ENCODE results near the gene CIAO3.

CIAO3 gene

GRCh38 chr16:709566-710499 lies 31.0 kb downstream of the CIAO3 start:
- no peak for DNase-seq

GRCh38 chr16:708959-709358 lies 31.8 kb downstream of the CIAO3 start:
- no peak for DNase-seq

DNA sequence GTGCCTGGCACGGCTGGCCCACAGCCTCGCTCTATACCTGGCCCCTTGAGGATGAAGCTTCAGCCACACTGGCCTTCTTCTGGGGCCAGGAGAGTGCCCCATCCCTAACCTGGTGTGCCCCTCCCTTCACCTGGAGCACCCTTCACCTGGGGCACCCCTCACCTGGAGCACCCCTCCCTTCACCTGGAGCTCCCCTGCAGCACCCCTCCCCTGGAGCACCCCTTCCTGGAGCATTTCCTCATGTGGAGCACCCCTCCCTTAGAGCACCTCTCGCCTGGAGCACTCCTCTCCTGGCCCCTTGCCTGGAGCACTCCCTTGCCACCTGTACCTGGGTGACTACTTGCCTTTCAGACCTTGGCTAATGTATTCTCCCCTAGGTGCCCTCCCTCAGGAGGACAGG lies 32.8 kb downstream of the CIAO3 start:
- DNase-seq: no peak

DNA sequence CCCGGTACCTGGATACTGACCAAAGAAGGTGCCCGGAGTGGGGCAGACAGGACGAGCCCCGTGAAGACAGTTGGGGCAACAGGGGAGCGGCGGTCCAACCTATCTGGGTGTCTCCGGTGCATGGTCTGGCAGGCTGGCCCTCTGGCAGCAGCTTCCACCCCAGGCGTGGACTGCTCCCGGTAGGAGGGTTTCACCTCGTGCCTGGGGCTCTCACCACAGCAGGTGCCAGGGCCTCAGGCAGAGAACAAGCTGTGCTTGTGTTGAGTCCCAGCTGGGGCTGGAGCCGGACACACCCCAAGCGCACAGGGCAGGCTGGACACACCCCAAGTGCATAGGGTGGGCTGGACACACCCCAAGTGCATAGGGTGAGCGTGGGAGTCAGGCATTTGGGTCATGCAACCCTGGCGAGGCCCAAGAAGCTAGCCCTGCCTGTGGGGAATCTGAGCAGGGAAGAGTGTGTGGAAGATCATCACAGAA lies 33.7 kb downstream of the CIAO3 start:
- no peak for DNase-seq

- DNase-seq: no peak
Measured at GRCh38 chr16:706189-707061, 34.4 kb downstream of the CIAO3 start.

- DNase-seq: no peak
Measured at GRCh38 chr16:705431-706188, 35.2 kb downstream of the CIAO3 start, which contains the start of gene FBXL16. FBXL16 (minus strand) TSS chr16:705801; CDS start chr16:697405, 8,396 bp downstream.

GRCh38 chr16:704552-705380 lies 36.0 kb downstream of the CIAO3 start:
- no peak for DNase-seq

DNA sequence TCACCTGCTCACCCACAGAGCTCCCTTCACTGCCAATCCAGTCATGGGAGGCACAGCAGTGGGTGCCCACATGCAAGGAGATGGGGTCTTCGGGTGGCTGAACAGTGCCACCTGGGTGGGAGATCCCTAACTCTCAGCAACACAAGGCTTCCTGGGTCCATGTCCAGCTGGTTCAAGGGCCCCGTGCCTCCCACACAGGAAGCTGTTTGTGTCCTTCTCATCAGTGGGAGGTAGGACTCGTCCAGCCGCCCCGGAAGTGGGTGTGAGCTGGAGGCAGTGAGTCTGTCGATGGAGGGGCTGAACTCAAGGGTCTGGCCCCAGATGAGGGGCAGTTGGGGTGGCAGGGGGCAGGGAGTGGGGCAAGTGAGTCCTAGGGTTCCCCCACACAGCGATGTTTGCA lies 36.8 kb downstream of the CIAO3 start:
- DNase-seq: no peak

DNA sequence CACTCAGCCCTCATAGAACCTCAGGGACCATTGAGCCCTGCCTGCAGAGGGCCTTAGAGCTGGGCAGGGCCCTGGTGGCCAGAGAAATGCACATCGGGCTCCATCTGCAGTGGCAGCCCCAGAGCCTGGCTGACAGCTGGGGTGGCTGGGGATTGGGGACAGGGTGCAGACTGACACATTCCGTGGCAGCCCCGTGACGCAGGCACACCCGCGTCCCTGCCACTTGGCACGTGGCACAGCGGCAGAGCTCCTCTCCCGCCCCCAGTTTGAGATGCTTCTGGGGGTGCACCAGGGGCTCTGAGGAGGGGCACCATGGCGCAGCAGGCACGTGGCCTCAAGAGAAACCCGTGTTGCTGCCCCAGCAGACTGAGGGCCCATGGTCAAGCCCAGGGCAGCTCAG lies 37.4 kb downstream of the CIAO3 start:
- DNase-seq: no peak

- DNase-seq: no peak
Measured at GRCh38 chr16:702341-702740, 38.5 kb downstream of the CIAO3 start.

- no peak for DNase-seq
Measured at GRCh38 chr16:700684-701584, 39.9 kb downstream of the CIAO3 start.

GRCh38 chr16:698911-699671 lies 41.7 kb downstream of the CIAO3 start:
- no peak for DNase-seq

DNA sequence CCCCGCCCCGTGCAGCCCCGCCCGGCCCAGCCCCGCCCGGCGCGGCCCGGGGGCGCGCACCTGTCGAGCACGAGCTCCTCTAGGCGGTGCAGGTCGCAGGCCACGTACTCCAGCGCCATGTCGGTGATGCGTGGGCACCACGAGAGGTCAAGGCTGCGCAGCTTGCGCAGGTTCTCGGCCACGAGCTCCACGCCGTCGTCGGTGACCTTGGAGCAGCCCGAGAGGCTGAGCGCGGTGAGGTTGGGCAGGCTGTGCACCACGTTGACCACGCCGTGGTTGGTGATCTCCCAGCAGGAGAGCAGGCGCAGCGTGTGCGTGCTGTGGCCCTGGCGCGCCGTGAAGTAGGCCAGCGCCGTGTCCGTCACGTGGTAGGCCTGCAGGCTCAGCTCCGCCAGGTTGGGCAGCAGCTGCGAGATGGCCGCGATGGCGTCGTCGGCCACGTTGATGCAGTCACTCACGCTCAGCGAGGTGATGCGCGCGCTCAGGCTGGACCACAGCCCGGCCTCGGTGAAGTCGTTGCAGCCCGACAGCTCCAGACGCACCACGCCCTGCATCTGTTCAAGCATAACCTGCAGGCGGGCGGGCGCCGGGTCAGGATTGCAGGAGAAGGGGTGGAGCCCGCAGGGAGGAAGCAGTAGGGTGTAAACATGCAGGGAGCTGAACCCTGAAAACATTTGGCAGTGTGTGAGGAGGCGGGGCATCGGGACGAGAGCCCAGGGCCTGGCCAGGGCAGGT lies 45.3 kb downstream of the CIAO3 start:
- no peak for DNase-seq

DNA sequence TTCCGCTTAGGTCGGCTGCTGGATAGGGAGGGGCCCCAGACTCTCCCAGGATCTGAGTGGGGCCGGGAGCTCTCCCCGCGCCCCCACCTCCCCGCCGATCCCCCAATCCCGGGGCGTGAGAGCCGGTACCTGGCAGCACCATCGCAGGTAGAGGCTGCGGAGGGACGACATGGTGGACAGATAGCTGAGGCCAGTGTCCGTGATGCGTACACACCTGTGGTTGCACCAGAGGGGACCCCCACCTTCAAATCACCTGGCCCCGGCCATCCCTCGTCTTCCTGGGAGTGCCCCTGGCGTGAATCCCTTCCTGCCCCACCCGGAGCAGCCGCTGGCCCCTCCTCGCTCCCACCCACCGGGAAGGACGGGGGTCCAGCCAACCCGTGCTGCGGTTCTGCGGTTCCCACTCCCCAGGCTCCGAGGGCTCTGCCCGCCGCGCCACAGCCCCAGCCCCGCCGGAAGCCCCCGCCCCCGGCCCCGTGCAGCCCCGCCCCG lies 45.9 kb downstream of the CIAO3 start:
- DNase-seq: no peak

DNA sequence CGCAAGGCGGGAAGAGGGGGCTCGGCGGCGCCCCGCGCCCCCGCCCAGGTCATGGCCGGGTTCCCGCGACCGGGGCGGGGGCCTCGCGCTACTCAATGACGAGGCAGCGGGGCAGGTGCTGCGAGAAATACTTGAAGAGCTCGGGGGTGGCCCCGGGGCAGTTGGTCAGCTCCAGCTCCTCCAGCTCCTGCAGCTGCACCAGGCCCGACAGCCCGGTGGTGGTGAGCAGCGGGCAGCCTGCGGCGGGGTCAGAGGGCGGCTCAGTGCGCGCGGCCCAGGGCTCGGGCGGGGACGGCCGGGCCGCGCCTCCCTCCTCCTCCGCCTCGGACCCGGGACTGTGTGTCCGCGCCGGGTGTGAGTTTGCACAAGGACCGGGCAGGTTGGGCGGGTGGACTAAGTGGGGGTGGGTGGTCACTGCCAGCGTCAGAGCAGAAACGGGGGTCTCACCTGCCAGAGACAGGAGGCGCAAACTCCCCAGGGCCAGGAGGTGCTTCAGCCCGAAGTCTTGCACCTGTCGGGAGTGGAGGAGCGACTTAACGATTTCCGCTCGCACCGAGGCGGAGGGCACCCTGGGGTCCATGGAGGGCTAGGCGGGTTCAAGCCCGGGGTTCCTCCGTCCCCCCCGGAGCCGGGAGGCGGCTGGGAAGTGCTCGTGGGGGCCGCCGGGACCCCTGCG lies 46.5 kb downstream of the CIAO3 start:
- no peak for DNase-seq

DNA sequence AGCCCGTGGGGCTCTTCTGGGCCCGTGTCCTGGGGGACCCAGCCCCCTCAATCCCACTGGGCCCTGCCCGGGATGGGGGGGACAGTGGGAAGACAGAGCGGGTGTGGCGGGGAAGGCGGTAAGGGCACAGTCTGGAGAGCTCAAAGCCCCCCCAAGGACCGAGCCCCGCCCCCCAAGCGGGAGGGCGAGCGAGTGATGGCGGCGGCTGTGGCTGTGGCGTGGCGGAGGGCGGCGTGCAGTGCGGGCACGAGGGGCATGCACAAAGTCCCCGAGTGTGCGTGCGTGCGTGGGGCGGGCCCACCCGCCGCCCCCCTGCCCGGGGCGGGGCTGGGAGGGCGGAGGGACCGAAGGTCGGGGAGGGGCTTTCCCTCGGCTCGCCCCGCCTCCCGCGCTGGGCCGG lies 47.0 kb downstream of the CIAO3 start:
- DNase-seq: no peak

DNA sequence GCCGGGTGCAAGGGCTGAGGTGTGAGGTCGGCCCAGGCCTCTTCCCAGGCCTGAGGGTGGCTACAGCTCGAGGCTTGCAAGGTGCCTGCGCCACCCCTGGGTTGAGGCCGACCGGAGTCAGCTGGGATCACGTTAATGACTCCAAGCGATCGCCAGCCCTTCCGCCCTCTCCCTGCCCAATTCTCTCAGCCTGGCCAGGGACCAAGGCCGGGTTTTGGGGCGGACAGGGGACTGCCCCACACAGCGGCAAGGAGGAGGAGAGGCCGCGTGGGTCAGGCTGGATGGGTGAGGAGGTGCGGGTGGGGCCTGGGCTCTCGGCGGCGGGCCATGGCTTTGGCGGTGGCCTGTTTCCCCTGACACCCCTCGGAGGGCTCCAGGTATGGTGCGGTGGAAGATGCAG lies 47.4 kb downstream of the CIAO3 start:
- DNase-seq: no peak

- no peak for DNase-seq
Measured at GRCh38 chr16:692356-693108, 48.3 kb downstream of the CIAO3 start.
